H1 (cell line): Measurements from ENCODE around the gene AAK1. TPM values are rescaled to one million over a fixed set of nuclear protein-coding genes. Genes with fewer than 3 reads are reported as not detected.
A peak's percentile ranks its signal among the peaks of the same experiment; 100 is the strongest.

Experiments
- CTCF ChIA-PET: fragments of 300-600 bp; sonication (Branson Sonifier 250); formaldehyde crosslinking; loops from one replicate; lab custom pipeline; 2021; ENCODE audit not compliant: partially characterized antibody; lab: Charles Lee
- POLR2A ChIA-PET: fragments of 300-600 bp; sonication (Branson Sonifier 250); formaldehyde crosslinking; loops from one replicate; lab custom pipeline; 2021; ENCODE audit warnings: inconsistent platforms; ENCODE audit not compliant: partially characterized antibody; lab: Charles Lee
- DNase-seq, 2 experiments: peaks; one replicate each; pipeline versions ENCODE4 v3.0.0 to v3.0.0-alpha.2; 2010 to 2022; ENCODE audit warnings: low spot score in 2 of 2, low read depth in 1 of 2, mixed read lengths in 1 of 2
- FAIRE-seq: peaks from 2 replicates; lab custom pipeline; 2011; peaks lifted over from hg19 to GRCh38; lab: Jason Lieb, UNC
- H2AFZ ChIP-seq: 2 replicates; pipeline ENCODE4 v1.8.1; 2012; ENCODE audit warnings: low read length, inconsistent platforms
- H2AK5ac ChIP-seq: 2 replicates; pipeline ENCODE4 v1.6.1; 2013; ENCODE audit warnings: low read depth, low read length
- H2BK120ac ChIP-seq: replicated peaks from 2 replicates; pipeline ENCODE3; 2013; ENCODE audit warnings: low read depth, low read length, inconsistent platforms
- H2BK12ac ChIP-seq: 2 replicates; pipeline ENCODE4 v1.6.1; 2013; ENCODE audit warnings: low read depth, low read length
- H2BK15ac ChIP-seq: 2 replicates; pipeline ENCODE4 v1.6.1; 2013; ENCODE audit warnings: low read length
- H2BK20ac ChIP-seq: 2 replicates; pipeline ENCODE4 v1.6.1; 2013; ENCODE audit warnings: low read length
- H2BK5ac ChIP-seq: 2 replicates; pipeline ENCODE4 v1.6.1; 2013; ENCODE audit warnings: low read depth, low read length
- H3K14ac ChIP-seq: 2 replicates; pipeline ENCODE4 v1.6.1; 2013; ENCODE audit warnings: inconsistent platforms; ENCODE audit not compliant: insufficient read length
- H3K18ac ChIP-seq: 2 replicates; pipeline ENCODE4 v1.6.1; 2013; ENCODE audit warnings: low read length; ENCODE audit errors: extremely low read depth
- H3K23ac ChIP-seq: 2 replicates; pipeline ENCODE4 v1.6.1; 2013; ENCODE audit warnings: inconsistent platforms; ENCODE audit not compliant: insufficient read length
- H3K23me2 ChIP-seq: 2 replicates; pipeline ENCODE4 v1.6.1; 2013; ENCODE audit warnings: low read depth, low read length
- H3K27ac ChIP-seq: 2 replicates; pipeline ENCODE4 v1.6.1; 2011; ENCODE audit warnings: low read depth, low read length, inconsistent platforms
- H3K27me3 ChIP-seq, 4 experiments: replicated peaks in 1 of 4; 1 replicate in 1 of 4; 2 replicates in 3 of 4; pipeline versions ENCODE4 v1.6.1 to v1.8.1; 2011 to 2013; ENCODE audit warnings: low read length in 3 of 4, mild to moderate bottlenecking in 3 of 4, inconsistent platforms in 2 of 4, mixed read lengths in 2 of 4, moderate library complexity in 1 of 4; ENCODE audit not compliant: control insufficient read depth in 3 of 4, insufficient read depth in 3 of 4; ENCODE audit errors: extremely low read depth in 1 of 4
- H3K36me3 ChIP-seq, 4 experiments: 2 replicates each; pipeline versions ENCODE4 v1.6.1 to v1.8.1; 2011 to 2013; ENCODE audit warnings: mild to moderate bottlenecking in 4 of 4, low read length in 3 of 4, moderate library complexity in 2 of 4, control low read depth in 1 of 4, inconsistent platforms in 1 of 4; ENCODE audit not compliant: insufficient read depth in 4 of 4, control insufficient read depth in 2 of 4
- H3K4ac ChIP-seq: replicated peaks from 2 replicates; pipeline ENCODE3; 2013; ENCODE audit warnings: low read length, low read depth, mixed read lengths, inconsistent platforms; ENCODE audit not compliant: insufficient read length
- H3K4me1 ChIP-seq, 4 experiments: replicated peaks in 1 of 4; 1 replicate in 1 of 4; 2 replicates in 3 of 4; pipeline versions ENCODE4 v1.6.1 to v1.8.1; 2011 to 2013; ENCODE audit warnings: low read length in 3 of 4, inconsistent platforms in 2 of 4, mixed read lengths in 1 of 4; ENCODE audit not compliant: insufficient read depth in 4 of 4, control insufficient read depth in 3 of 4
- H3K4me2 ChIP-seq, 2 experiments: 2 replicates each; pipeline versions ENCODE4 v1.6.1 to v1.8.1; 2011 to 2013; ENCODE audit warnings: low read depth in 2 of 2, low read length in 2 of 2, control low read depth in 1 of 2, inconsistent platforms in 1 of 2, mild to moderate bottlenecking in 1 of 2; ENCODE audit not compliant: insufficient read depth in 1 of 2
- H3K4me3 ChIP-seq, 4 experiments: fragments of 200-600, 300-600 bp in 1 of 4; sonication (generic), shearing (Covaris generic), sonication (Bioruptor Twin) in 1 of 4; 2 replicates each; pipeline versions ENCODE4 v1.5.1 to v1.8.1; 2011 to 2016; ENCODE audit warnings: low read length in 4 of 4, low read depth in 3 of 4, control low read depth in 2 of 4, inconsistent platforms in 2 of 4, mild to moderate bottlenecking in 2 of 4, mixed read lengths in 1 of 4, moderate library complexity in 1 of 4; ENCODE audit not compliant: insufficient read depth in 2 of 4; ENCODE audit errors: extremely low read depth in 1 of 4
- H3K56ac ChIP-seq: replicated peaks from 2 replicates; pipeline ENCODE3; 2013; ENCODE audit warnings: low read depth, mild to moderate bottlenecking, mixed read lengths, low read length, inconsistent platforms; ENCODE audit not compliant: insufficient read length
- H3K79me1 ChIP-seq: 2 replicates; pipeline ENCODE4 v1.6.1; 2013; ENCODE audit warnings: low read depth, low read length, control low read depth
- H3K79me2 ChIP-seq, 2 experiments: 2 replicates each; pipeline versions ENCODE4 v1.6.1 to v1.8.1; 2012 to 2013; ENCODE audit warnings: low read length in 2 of 2, mild to moderate bottlenecking in 2 of 2, inconsistent platforms in 1 of 2; ENCODE audit not compliant: insufficient read depth in 2 of 2, control insufficient read depth in 1 of 2
- H3K9ac ChIP-seq, 4 experiments: replicated peaks in 1 of 4; 1 replicate in 1 of 4; 2 replicates in 3 of 4; pipeline versions ENCODE4 v1.6.1 to v1.8.1; 2011 to 2013; ENCODE audit warnings: low read depth in 3 of 4, low read length in 3 of 4, control low read depth in 2 of 4, mild to moderate bottlenecking in 2 of 4, moderate library complexity in 2 of 4, inconsistent platforms in 1 of 4; ENCODE audit errors: extremely low read depth in 1 of 4
- H3K9me3 ChIP-seq, 2 experiments: 2 replicates each; pipeline versions ENCODE4 v1.6.1 to v1.8.1; 2012 to 2013; ENCODE audit warnings: mild to moderate bottlenecking in 2 of 2, moderate library complexity in 2 of 2, control low read depth in 1 of 2, inconsistent platforms in 1 of 2, low read depth in 1 of 2, low read length in 1 of 2, mixed read lengths in 1 of 2; ENCODE audit not compliant: insufficient read depth in 2 of 2
- H4K20me1 ChIP-seq, 2 experiments: replicated peaks in 1 of 2; 2 replicates each; pipeline versions ENCODE3 to v1.8.1; 2011 to 2013; ENCODE audit warnings: inconsistent platforms in 2 of 2, low read length in 2 of 2, mild to moderate bottlenecking in 1 of 2; ENCODE audit not compliant: insufficient read depth in 2 of 2, control insufficient read depth in 1 of 2
- H4K5ac ChIP-seq: 2 replicates; pipeline ENCODE4 v1.6.1; 2013; ENCODE audit warnings: low read length, low read depth, mixed read lengths, inconsistent platforms; ENCODE audit not compliant: insufficient read length
- H4K8ac ChIP-seq: 2 replicates; pipeline ENCODE4 v1.8.0; 2013; ENCODE audit warnings: mild to moderate bottlenecking, moderate library complexity, low read length, inconsistent platforms; ENCODE audit not compliant: insufficient read depth; ENCODE audit errors: extremely low read depth
- H4K91ac ChIP-seq: replicated peaks from 2 replicates; pipeline ENCODE3; 2013; ENCODE audit warnings: low read length, mixed read lengths, inconsistent platforms; ENCODE audit not compliant: insufficient read length
- BCL11A ChIP-seq, 2 experiments: IDR thresholded peaks; one replicate each; pipeline ENCODE4 v1.6.1; 2011; ENCODE audit warnings: low read depth in 2 of 2, low read length in 2 of 2, mild to moderate bottlenecking in 2 of 2
- CBX8 ChIP-seq: fragments of 300-800, 300-1000 bp; sonication (generic); IDR thresholded peaks from 2 replicates; pipeline ENCODE4 v1.7.1; 2016; ENCODE audit warnings: low read depth, low read length, borderline replicate concordance
- EGR1 ChIP-seq: IDR thresholded peaks from 2 replicates; pipeline ENCODE4 v1.6.1; 2011; ENCODE audit warnings: low read depth, low read length, borderline replicate concordance
- EP300 ChIP-seq, 2 experiments: IDR thresholded peaks; 1 replicate in 1 of 2; 2 replicates in 1 of 2; pipeline ENCODE4 v1.6.1; 2011 to 2012; ENCODE audit warnings: low read depth in 2 of 2, low read length in 2 of 2, mild to moderate bottlenecking in 2 of 2, borderline replicate concordance in 1 of 2, inconsistent platforms in 1 of 2, moderate library complexity in 1 of 2
- GABPA ChIP-seq: IDR thresholded peaks from 2 replicates; pipeline ENCODE4 v1.6.1; 2011; ENCODE audit warnings: mild to moderate bottlenecking, low read length, moderate library complexity, borderline replicate concordance; ENCODE audit not compliant: insufficient read depth
- JUND ChIP-seq: IDR thresholded peaks from 2 replicates; pipeline ENCODE4 v1.6.1; 2011; ENCODE audit warnings: mild to moderate bottlenecking, improper control_type of control experiment, low read length
- RAD21 ChIP-seq, 2 experiments: IDR thresholded peaks in 1 of 2; conservative IDR thresholded peaks in 1 of 2; 2 replicates each; pipeline ENCODE4 v1.6.1; 2011; ENCODE audit warnings: low read depth in 2 of 2, low read length in 2 of 2, improper control_type of control experiment in 1 of 2, inconsistent platforms in 1 of 2, mild to moderate bottlenecking in 1 of 2, moderate library complexity in 1 of 2
- SIRT6 ChIP-seq: IDR thresholded peaks from one replicate; pipeline ENCODE4 v1.7.1; 2012; ENCODE audit warnings: low read length, inconsistent platforms
- SIX5 ChIP-seq: IDR thresholded peaks from 2 replicates; pipeline ENCODE4 v1.6.1; 2011; ENCODE audit warnings: mild to moderate bottlenecking, low read depth, low read length
- SUZ12 ChIP-seq: fragments of 200-600 bp; sonication (generic); IDR thresholded peaks from 2 replicates; pipeline ENCODE4 v1.6.1; 2012; ENCODE audit warnings: mild to moderate bottlenecking, inconsistent platforms, low read length, moderate library complexity, mixed read lengths
- TBP ChIP-seq: IDR thresholded peaks from 2 replicates; pipeline ENCODE4 v1.6.1; 2011; ENCODE audit warnings: low read depth, low read length, improper control_type of control experiment
- WGBS, 2 experiments: shearing (Covaris generic) in 1 of 2; methylation state at CpG; one replicate each; pipeline versions ENCODE4 v1.1.6 to v1.1.7; 2013 to 2015; ENCODE audit warnings: low lambda C conversion rate in 2 of 2, mixed read lengths in 2 of 2, inconsistent platforms in 1 of 2, low coverage in 1 of 2, missing lambda C conversion rate in 1 of 2; ENCODE audit not compliant: insufficient replicate concordance in 2 of 2, insufficient coverage in 1 of 2, insufficient read length in 1 of 2; ENCODE audit errors: extremely low coverage in 1 of 2, missing lambda C conversion rate in 1 of 2; 5-methylcytosine and 5-hydroxymethylcytosine counted together
- polyA plus RNA-seq, 7 experiments: library from polyadenylated mRNA; depleted of rRNA in 3 of 7; stranded (reverse) in 5 of 7; unstranded in 2 of 7; fragments of >200 nt in 5 of 7; fragments of 200-250 nt in 2 of 7; gene quantifications; 1 replicate in 5 of 7; 2 replicates in 1 of 7; 4 replicates in 1 of 7; pipeline versions ENCODE4 v1.2.1 to v1.2.3, GENCODE V29; 2011 to 2013; ENCODE audit warnings: missing spikeins in 2 of 7, mixed read lengths in 2 of 7
- total RNA-seq: library from RNA; stranded (reverse); fragmentation: NEBNext Ultra II Directional; extraction: Animal tissue kit (Norgen Biotek cat#: 25700); gene quantifications from 2 replicates; pipeline ENCODE4 v1.2.1, GENCODE V29; 2021
- TF ChIP-seq, protein P1 (sequence below): IDR thresholded peaks from 2 replicates; pipeline ENCODE4 v1.6.1; 2012; ENCODE audit warnings: inconsistent platforms

The AAK1 gene
- total and polyA plus RNA-seq, 2 of the 8 experiments (the other 6 are each of a cell fraction or from before 2014, with no cell fraction given) = 10.0 to 40.5 TPM

DNA sequence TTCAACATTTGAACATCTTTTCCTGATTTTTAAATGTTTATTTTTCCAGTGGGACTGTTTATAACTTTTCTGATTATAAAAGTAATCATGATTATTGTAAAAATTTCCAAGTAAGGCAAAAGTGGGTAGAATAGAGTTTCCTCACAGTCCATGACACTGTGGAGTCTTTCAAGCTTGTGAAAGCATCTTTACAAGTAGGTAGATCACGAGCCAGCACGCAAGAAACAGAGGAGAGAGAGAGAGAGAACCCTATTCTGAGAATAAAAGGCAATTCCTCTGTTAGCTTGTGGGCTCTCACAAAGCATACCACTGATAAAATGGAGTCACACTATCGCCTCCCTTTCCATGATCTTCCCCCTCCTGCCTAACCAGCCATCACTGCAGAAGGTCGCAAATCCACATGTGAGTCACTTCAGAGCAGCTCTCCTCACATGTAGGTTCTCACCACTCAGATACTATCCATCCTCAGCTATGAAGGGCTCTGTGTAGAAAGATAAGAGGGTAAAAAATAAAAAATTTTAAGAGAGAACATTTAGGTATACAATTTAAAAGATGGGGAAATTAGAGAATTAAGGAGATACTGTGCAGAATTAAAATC lies 40.3 kb downstream of the AAK1 start:
- no peak overlapping the region for H4K5ac ChIP-seq
- no peak overlapping the region for H3K9ac ChIP-seq
- H3K4me1 ChIP-seq = no peaks in the 10 kb centered on the region
- H4K20me1 ChIP-seq = no peaks in the 10 kb centered on the region
- H2BK120ac ChIP-seq = no peak overlapping the region
- CTCF ChIA-PET = interaction anchor here (1.1 to 1.5 kb wide), 2 partner anchors 38 to 49 kb away, joined by 3 read pairs; no protein-coding TSS in a partner anchor
- H3K4me2 ChIP-seq = no peak overlapping the region
- H3K23ac ChIP-seq = no peak overlapping the region
- H2BK5ac ChIP-seq = no peak overlapping the region; the same call in 1 of the 2 replicates
- no peak for FAIRE-seq
- TF ChIP-seq, protein P1, sequence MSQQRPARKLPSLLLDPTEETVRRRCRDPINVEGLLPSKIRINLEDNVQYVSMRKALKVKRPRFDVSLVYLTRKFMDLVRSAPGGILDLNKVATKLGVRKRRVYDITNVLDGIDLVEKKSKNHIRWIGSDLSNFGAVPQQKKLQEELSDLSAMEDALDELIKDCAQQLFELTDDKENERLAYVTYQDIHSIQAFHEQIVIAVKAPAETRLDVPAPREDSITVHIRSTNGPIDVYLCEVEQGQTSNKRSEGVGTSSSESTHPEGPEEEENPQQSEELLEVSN = no peak
- TF ChIP-seq SIX5 = no peak
- TF ChIP-seq SIRT6 = no peak
- TF ChIP-seq GABPA = no peak
- no peak for TF ChIP-seq TBP
- no peak for TF ChIP-seq SUZ12
- TF ChIP-seq RAD21 (IDR thresholded peaks at IDR 0.05 in 1 of 2, conservative IDR thresholded peaks at IDR 0.05 in 1 of 2; ENCODE audit: low read depth in 2 of 2, low read length in 2 of 2) = no peak
- no peak for TF ChIP-seq CBX8
- TF ChIP-seq EP300 (IDR thresholded peaks at IDR 0.05; ENCODE audit: borderline replicate concordance in 1 of 2, low read depth in 2 of 2, low read length in 2 of 2) = no peak
- no peak for TF ChIP-seq EGR1
- no peak for TF ChIP-seq JUND
- no peak for TF ChIP-seq BCL11A (IDR thresholded peaks at IDR 0.05; ENCODE audit: low read depth in 2 of 2, low read length in 2 of 2)
- TF ChIP-seq, all 59 proteins: peak for 0
- H3K79me2 ChIP-seq = peaks cover 0 to 24% of the 10 kb centered on the region in 2 experiments; a peak in 1 of 4 replicates
- H2BK15ac ChIP-seq = no peak overlapping the region
- H3K27ac ChIP-seq = no peak overlapping the region
- no peaks in the 10 kb centered on the region for H3K36me3 ChIP-seq
- H3K27me3 ChIP-seq = no peaks in the 10 kb centered on the region
- no peak overlapping the region for H3K18ac ChIP-seq
- no peak overlapping the region for H2AFZ ChIP-seq
- no peaks in the 10 kb centered on the region for H3K23me2 ChIP-seq
- POLR2A ChIA-PET = interaction anchor here (1.0 kb wide), 1 partner anchor 10 kb away, joined by 5 read pairs; no protein-coding TSS in a partner anchor
- peaks cover 5% of the 10 kb centered on the region for H3K79me1 ChIP-seq
- H4K8ac ChIP-seq = no peak overlapping the region
- 88% methylated on average over 4 of the region's 4 CpGs; no CpG with 5 or more reads in 1 of the 2 experiments for WGBS, 2 experiments
- H2BK20ac ChIP-seq = no peak overlapping the region
- no peak overlapping the region for H3K4ac ChIP-seq
- no peak overlapping the region for H3K56ac ChIP-seq
- peak overlapping the region; percentile 59; the same call in 1 of the 2 replicates for H2AK5ac ChIP-seq
- H3K9me3 ChIP-seq = peaks cover 0 to 3% of the 10 kb centered on the region in 2 experiments; a peak in 1 of 4 replicates
- no peak overlapping the region for H3K14ac ChIP-seq
- DNase-seq = no peak
- no peak overlapping the region for H2BK12ac ChIP-seq
- H4K91ac ChIP-seq = no peak overlapping the region
- H3K4me3 ChIP-seq = no peak overlapping the region
